Measurements from ENCODE around the gene CDKL1.
"Not testable (repeated sequence)": the region's sequence is repeated elsewhere in the genome, so short reads cannot be mapped to it uniquely, and the experiment has no call there.

The CDKL1 gene

DNA sequence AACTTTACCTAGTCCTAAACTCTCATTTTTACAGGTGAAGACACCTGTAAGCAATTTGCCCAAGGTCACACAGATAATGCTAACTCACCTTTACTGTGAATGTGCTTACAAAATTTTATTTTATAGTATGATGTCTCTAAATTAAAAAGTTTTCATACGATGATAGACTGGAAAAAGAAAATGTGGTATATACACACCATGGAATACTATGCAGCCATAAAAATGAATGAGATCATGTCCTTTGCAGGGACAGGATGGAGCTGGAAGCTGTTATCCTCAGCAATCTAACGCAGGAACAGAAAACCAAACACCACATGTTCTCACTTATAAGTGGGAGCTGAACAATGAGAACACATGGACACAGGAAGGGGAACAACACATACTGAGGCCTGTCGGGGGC lies 40.4 kb downstream of the CDKL1 start:
- DNase-seq (ENCODE audit: low spot score), result not testable (repeated sequence)

DNA sequence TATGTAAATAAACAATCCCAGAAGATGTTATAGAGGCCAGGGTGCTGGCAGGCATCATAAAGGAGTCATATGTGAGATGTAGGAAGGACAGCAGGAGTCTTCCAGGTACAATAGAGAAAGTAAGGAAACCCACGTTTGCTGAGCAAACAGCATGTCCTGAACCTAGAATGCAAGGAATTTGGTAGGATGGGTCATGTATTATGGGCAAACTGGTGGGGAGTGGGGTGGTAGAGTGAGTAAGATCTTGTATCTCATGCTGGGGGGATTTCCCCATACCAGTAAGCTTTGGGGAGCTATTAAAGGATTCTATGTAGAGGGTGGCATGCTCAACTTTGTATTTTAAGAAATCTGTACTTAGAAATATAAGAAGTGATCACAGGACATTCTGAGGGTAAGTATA lies 41.0 kb downstream of the CDKL1 start:
- DNase-seq (ENCODE audit: low spot score), result no peak

- no peak for DNase-seq (ENCODE audit: low spot score)
These were observed 42.2 kb downstream of the CDKL1 start for GRCh38 chr14:50354527-50354926.

DNA sequence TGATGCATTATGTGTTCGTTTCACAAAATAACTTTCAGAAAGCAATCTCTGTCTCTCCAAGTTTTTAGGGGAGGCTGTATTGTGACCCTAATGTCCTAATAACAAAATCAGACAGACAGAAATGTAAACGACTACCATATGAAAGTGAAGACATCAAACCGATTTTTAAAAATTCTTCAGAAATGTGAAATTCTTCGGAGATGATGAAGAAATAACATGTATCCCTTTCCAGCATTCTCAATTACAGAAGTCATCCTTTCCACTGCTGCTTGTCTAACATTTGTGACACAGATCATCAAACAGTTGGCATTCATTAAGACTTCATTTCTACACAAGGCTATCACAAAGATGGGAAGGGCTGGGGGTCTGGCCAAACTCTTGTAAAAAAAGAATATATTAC lies 43.6 kb downstream of the CDKL1 start:
- no peak for DNase-seq (ENCODE audit: low spot score)

DNA sequence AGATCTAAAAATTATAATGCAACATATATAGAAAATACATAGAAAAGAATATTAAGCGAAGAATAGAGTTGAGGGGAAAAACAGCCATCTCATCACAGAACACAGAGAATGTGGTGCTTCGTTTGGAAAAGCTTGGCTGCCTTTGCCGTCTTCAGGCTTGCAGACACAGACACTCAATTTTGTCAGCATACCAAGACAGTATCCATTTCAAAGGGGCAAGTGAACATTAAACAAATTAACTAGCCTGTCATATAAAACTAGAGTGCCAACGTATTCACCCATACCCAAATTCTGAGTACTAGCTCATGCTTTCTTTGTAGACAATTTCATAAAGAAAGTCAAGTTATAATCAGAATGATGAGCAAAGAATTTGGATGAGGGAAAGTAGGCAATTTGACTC lies 44.1 kb downstream of the CDKL1 start:
- DNase-seq (ENCODE audit: low spot score), result no peak

DNA sequence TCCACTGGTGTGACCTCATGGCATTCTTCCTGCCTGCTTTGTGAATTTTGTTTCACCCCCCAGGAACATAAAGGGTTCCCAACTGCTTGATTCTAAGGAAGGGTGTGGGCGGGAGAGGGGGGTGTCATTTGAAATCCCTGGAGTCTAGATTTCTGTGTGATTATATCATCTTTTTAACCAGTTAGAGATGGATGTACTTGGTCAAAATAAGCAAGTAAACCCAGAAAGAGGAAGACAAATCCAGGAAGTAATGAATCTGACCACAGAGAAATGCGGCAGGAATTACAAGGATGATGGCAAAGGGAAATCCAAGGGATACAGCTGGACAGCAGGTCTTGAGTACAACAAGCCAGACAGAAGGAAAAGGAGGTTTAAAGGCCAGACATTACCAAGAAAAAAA lies 45.7 kb downstream of the CDKL1 start:
- no peak for DNase-seq (ENCODE audit: low spot score)

DNA sequence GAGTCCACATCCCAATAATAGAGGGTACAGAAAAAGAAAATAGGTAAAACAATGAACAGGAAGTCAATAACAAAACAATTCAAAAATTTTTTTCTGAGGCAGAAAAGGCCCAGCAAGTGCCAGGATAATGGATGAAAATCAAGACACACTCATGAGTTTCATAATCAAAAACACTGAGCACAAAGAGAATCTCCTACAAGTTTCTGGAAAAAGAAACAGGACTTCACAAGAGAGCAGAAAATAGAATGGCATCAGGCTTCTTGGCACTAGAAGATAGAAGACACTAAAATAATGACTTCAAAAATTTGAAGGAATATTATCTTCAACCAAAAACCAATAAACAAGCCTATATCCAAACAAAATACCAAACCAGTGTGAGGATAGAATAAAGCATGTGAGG lies 47.7 kb downstream of the CDKL1 start:
- no peak for DNase-seq (ENCODE audit: low spot score)

DNA sequence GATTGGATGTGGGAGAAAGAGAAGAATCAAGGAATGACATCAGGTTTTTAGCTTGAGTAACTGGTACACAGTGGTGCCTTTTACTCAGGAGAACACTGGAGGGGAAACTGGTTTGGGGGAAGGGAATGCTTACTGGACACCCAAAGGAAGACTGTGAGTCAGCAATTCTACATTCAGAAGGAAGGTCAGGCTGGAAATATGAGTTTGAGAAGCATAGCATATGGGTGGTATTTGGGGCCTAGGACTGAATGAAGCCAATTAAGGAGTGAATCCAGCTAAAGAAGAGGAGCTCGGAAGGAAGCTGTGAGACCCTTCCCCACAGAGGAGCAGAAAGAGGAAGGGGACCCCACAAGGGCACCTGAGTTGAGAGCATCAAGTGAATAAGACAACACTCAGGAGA lies 49.2 kb downstream of the CDKL1 start:
- DNase-seq (ENCODE audit: low spot score), result no peak

- no peak for DNase-seq (ENCODE audit: low spot score)
These were observed 50.7 kb downstream of the CDKL1 start for GRCh38 chr14:50345846-50346422.

GRCh38 chr14:50344876-50345563 lies 51.7 kb downstream of the CDKL1 start:
- DNase-seq (ENCODE audit: low spot score), result no peak

DNA sequence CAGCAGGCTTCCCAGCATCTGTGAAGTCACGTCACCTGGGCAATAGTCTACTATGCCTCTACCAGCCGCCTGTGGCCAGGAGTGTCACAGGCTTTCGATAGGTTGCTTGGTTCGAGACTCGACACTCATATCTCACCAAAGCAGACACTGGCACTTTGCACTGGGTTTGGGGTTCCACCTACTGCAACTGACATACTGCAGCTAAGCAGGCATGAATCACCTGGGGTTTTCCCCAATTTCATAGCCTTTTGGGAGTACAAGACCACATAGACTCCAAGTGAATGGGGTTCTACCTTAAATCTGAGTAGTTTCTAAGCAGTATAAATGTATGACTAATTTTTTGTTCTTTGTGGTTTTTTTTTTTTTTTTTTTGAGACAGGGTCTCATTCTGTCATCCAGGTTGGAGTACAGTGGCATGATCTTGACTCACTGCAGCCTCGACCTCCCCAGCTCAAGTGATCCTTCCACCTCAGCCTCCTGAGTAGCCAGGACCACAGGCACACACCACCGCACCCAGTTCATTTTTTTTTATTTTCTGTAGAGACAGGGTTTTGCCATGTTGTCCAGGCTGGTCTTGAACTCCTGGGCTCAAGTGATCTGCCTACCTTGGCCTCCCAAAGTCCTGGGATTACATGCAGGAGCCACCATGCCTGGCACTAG lies 52.4 kb downstream of the CDKL1 start:
- DNase-seq (ENCODE audit: low spot score), result no peak

DNA sequence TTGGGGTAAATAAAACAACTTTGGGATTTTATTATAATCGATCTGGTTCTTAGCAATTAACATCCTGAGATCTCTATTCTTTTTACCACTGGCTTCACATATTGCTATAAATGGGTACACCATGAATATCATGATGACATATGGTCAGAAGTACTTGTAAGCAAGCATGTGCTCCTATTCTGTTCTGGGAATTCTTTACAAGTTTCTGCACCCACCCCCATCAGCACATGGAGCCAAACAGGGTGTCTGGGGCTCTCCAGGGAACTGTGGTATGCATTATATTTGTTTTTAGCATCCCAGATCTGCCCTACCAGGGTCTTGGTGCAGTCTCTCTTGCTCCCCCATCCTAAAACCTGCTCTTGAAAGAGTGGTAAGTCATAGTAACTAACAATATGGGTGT lies 53.2 kb downstream of the CDKL1 start:
- no peak for DNase-seq (ENCODE audit: low spot score)

GRCh38 chr14:50342221-50343078 lies 54.2 kb downstream of the CDKL1 start:
- peak; percentile 93 for DNase-seq (ENCODE audit: low spot score)

- DNase-seq (ENCODE audit: low spot score), result no peak
These were observed 55.7 kb downstream of the CDKL1 start for GRCh38 chr14:50340963-50341362.

GRCh38 chr14:50340045-50340444 lies 56.6 kb downstream of the CDKL1 start:
- no peak for DNase-seq (ENCODE audit: low spot score)

DNA sequence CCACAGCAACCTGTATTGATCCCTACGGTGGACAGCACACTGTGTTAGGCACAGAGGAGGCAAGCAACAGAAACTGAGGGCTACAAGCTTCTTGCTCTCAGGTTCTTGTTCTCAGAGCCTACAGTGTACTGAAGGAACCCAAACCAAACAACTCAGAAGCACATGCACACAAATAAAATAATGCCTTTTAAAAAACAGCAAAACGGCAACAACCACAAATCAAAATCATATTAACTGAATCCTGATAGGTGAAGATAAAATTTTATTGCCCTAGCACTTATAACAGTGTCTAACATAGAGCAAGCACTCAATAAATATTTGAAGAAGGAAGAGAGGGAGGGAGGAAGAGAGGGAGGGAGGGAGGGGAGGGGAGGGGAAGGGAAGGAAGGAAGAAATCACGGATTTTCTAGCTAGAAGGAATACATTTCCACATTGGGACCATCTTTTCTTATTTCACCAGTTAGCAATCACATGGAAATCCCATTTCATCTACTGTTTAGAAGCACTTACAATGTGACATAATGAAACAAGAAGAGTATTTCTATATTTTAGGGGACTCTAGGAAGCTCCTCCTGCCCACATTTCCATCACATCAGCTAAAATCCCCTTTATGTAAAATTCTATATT lies 57.4 kb downstream of the CDKL1 start:
- DNase-seq (ENCODE audit: low spot score), result no peak

GRCh38 chr14:50338587-50338986 lies 58.1 kb downstream of the CDKL1 start:
- no peak for DNase-seq (ENCODE audit: low spot score)

DNA sequence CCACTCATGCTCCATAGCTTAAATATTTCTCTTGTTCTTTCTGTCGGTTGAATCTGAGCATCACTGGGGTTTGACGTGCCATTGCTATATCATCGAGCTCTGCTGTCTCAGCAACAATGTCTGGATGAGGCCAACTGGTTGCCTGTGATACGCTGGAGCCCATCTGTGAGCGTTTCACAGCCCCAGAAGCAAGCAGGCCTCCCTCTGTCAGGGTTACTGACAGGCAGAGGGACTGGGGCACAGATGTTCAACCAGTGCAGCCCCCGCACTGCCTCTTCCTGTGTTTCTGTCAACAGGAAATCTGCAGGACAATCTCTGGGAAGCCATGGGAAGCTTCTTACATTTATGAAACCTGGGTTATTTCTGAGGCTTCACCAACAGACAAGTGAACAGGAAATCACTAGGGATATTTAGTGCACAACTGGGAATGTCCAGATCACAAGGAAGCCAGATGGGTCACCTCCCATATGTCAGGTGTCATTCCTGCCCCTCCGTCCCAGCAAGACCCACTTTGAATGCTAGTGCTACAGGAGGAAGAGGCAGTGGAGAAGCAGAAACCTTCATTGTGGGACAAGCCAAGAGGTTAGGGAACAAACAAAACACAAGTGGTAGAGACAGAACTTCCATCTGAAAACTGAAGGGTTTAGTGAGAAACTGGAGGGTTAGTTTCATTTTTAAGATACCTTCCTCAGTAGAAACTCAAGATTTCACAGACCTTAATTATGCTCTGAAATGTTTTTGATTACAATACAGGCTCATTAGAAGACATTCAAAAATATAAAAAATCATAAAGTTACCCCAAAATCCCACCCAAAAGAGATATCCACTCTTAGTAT lies 60.5 kb downstream of the CDKL1 start:
- peak; percentile 84 for DNase-seq (ENCODE audit: low spot score)

GRCh38 chr14:50335389-50335788 lies 61.3 kb downstream of the CDKL1 start:
- peak; percentile 94 for DNase-seq (ENCODE audit: low spot score)

GRCh38 chr14:50334211-50334610 lies 62.5 kb downstream of the CDKL1 start:
- DNase-seq (ENCODE audit: low spot score), result no peak

DNA sequence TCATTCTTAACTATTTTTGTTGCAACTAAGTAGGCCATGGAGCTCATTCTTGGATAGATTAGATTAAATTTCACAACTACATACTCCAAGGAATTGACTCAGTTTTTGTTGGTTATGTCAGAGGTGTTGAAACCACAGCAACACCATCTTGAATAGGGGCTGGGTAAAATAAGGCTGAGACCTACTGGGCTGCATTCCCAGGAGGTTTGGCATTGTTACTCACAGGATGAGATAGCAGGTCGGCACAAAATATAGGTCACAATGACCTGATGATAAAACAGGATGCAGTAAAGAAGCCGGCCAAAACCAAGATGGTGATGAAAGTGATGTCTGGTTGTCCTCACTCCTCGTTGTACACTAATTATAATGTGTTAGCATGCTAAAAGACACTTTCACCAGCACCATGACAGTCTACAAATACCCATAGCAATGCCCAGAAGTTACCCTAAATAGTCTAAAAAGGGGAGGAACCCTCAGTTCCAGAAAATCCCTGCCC lies 63.6 kb downstream of the CDKL1 start:
- no peak for DNase-seq (ENCODE audit: low spot score)
